ENCODE data around the gene ERC2. TPM values are rescaled to one million over a fixed set of nuclear protein-coding genes. Genes with fewer than 3 reads are reported as not detected.

The ERC2 gene
- total and polyA plus RNA-seq, 2 of the 8 experiments (the other 6 are each of a cell fraction or from before 2014, with no cell fraction given): 16.4 to 22.8 TPM

- FAIRE-seq (no peak), DNase-seq (ENCODE audit: low read depth in 1 of 2, low spot score in 2 of 2) (no peak)
- no peak overlapping the region for H3K4me3 ChIP-seq (ENCODE audit: extremely low read depth in 1 of 4, insufficient read depth in 2 of 4, low read depth in 3 of 4, low read length in 4 of 4)
- H4K5ac ChIP-seq (ENCODE audit: insufficient read length, low read depth, low read length): no peak overlapping the region
- no peaks in the 10 kb centered on the region for H3K4me1 ChIP-seq (replicated peaks in 1 of 4; ENCODE audit: control insufficient read depth in 3 of 4, insufficient read depth in 4 of 4, low read length in 3 of 4)
- no peak overlapping the region for H2AFZ ChIP-seq (ENCODE audit: low read length)
- ChIA-PET POLR2A (ENCODE audit: partially characterized antibody) (no interaction called here), CTCF (ENCODE audit: partially characterized antibody) (interaction anchor here (1.0 kb wide), 1 partner anchor 70 kb away, joined by 3 read pairs; no protein-coding TSS in a partner anchor)
- no peaks in the 10 kb centered on the region for H3K79me1 ChIP-seq (ENCODE audit: low read depth, low read length)
- H4K8ac ChIP-seq (ENCODE audit: extremely low read depth, insufficient read depth, low read length): no peak overlapping the region
- no peak overlapping the region for H3K9ac ChIP-seq (replicated peaks in 1 of 4; ENCODE audit: extremely low read depth in 1 of 4, low read depth in 3 of 4, low read length in 3 of 4)
- H2BK15ac ChIP-seq (ENCODE audit: low read length): no peak overlapping the region
- no peak overlapping the region for H2BK5ac ChIP-seq (ENCODE audit: low read depth, low read length)
- H2BK20ac ChIP-seq (ENCODE audit: low read length): no peak overlapping the region
- H3K56ac ChIP-seq (replicated peaks; ENCODE audit: insufficient read length, low read depth, low read length): no peak overlapping the region
- no peak overlapping the region for H2BK12ac ChIP-seq (ENCODE audit: low read depth, low read length)
- no peak overlapping the region for H3K14ac ChIP-seq (ENCODE audit: insufficient read length)
- no peak overlapping the region for H3K4me2 ChIP-seq (ENCODE audit: insufficient read depth in 1 of 2, low read depth in 2 of 2, low read length in 2 of 2)
- no peak overlapping the region for H3K18ac ChIP-seq (ENCODE audit: extremely low read depth, low read length)
- 95% methylated on average over 3 of the region's 3 CpGs; no CpG with 5 or more reads in 1 of the 2 experiments for WGBS, 2 experiments (ENCODE audit: extremely low coverage in 1 of 2, insufficient coverage in 1 of 2, insufficient read length in 1 of 2, insufficient replicate concordance in 2 of 2, low coverage in 1 of 2, low lambda C conversion rate in 2 of 2, missing lambda C conversion rate in 1 of 2)
- no peak overlapping the region for H4K91ac ChIP-seq (replicated peaks; ENCODE audit: insufficient read length, low read length)
- H3K36me3 ChIP-seq (ENCODE audit: control insufficient read depth in 2 of 4, insufficient read depth in 4 of 4, low read length in 3 of 4): no peaks in the 10 kb centered on the region; a peak in 1 of 8 replicates
- H4K20me1 ChIP-seq (replicated peaks in 1 of 2; ENCODE audit: control insufficient read depth in 1 of 2, insufficient read depth in 2 of 2, low read length in 2 of 2): no peaks in the 10 kb centered on the region
- no peak overlapping the region for H2BK120ac ChIP-seq (replicated peaks; ENCODE audit: low read depth, low read length)
- no peaks in the 10 kb centered on the region for H3K79me2 ChIP-seq (ENCODE audit: control insufficient read depth in 1 of 2, insufficient read depth in 2 of 2, low read length in 2 of 2)
- no peaks in the 10 kb centered on the region for H3K23me2 ChIP-seq (ENCODE audit: low read depth, low read length)
- 0 out of 4 replicates have a peak, but pooled peaks cover 0 to 4% of the 10 kb centered on the region in 2 experiments for H3K9me3 ChIP-seq (ENCODE audit: insufficient read depth in 2 of 2, low read depth in 1 of 2, low read length in 1 of 2)
- H3K23ac ChIP-seq (ENCODE audit: insufficient read length): no peak overlapping the region
- H3K27ac ChIP-seq (ENCODE audit: low read depth, low read length): no peak overlapping the region
- H3K4ac ChIP-seq (replicated peaks; ENCODE audit: insufficient read length, low read depth, low read length): no peak overlapping the region
- no peak overlapping the region for H2AK5ac ChIP-seq (ENCODE audit: low read depth, low read length)
- no peaks in the 10 kb centered on the region for H3K27me3 ChIP-seq (replicated peaks in 1 of 4; ENCODE audit: control insufficient read depth in 3 of 4, extremely low read depth in 1 of 4, insufficient read depth in 3 of 4, low read length in 3 of 4)
- TF ChIP-seq E2F6 (IDR thresholded peaks at IDR 0.05): no peak
- TF ChIP-seq ZNF274 (IDR thresholded peaks at IDR 0.05; ENCODE audit: borderline replicate concordance, extremely low read depth, low read length): no peak
- TF ChIP-seq POLR2A (IDR thresholded peaks at IDR 0.05; ENCODE audit: control extremely low read depth in 1 of 2, low read depth in 2 of 2, low read length in 2 of 2): no peak
- TF ChIP-seq CBX5 (IDR thresholded peaks at IDR 0.05; ENCODE audit: low read depth, low read length): no peak
- no peak for TF ChIP-seq GABPA (IDR thresholded peaks at IDR 0.05; ENCODE audit: borderline replicate concordance, insufficient read depth, low read length)
- TF ChIP-seq USF2 (IDR thresholded peaks at IDR 0.05; ENCODE audit: low read length): no peak
- no peak for TF ChIP-seq POLR2AphosphoS5 (IDR thresholded peaks at IDR 0.05; ENCODE audit: low read depth, low read length)
- no peak for TF ChIP-seq SP1 (IDR thresholded peaks at IDR 0.05; ENCODE audit: low read depth, low read length)
- TF ChIP-seq MAX (IDR thresholded peaks at IDR 0.05): no peak
- TF ChIP-seq CBX8 (IDR thresholded peaks at IDR 0.05; ENCODE audit: borderline replicate concordance, low read depth, low read length): no peak
- no peak for TF ChIP-seq TAF7 (optimal IDR thresholded peaks at IDR 0.05; ENCODE audit: borderline replicate concordance, low read depth, low read length)
- TF ChIP-seq SIX5 (IDR thresholded peaks at IDR 0.05; ENCODE audit: low read depth, low read length): no peak
- no peak for TF ChIP-seq EGR1 (IDR thresholded peaks at IDR 0.05; ENCODE audit: borderline replicate concordance, low read depth, low read length)
- no peak for TF ChIP-seq SP4 (IDR thresholded peaks at IDR 0.05; ENCODE audit: low read length)
Observed at GRCh38 chr3:56164436-56164835, 303.8 kb downstream of the ERC2 start.

Data from H1 (cell line).